ENCODE measurements around the gene SNN.

Gene SNN

GRCh38 chr16:11719762-11720161, 51.5 kb downstream of the SNN start:
- no CpG with 5 or more reads among the region's 4 CpGs for WGBS (ENCODE audit: insufficient coverage, insufficient read length)
- no peak for DNase-seq (ENCODE audit: low read depth, low spot score)
- Histone ChIP-seq H3K4me1 (ENCODE audit: control insufficient read depth, insufficient read depth, low read length) (no peaks in the 10 kb centered on the region), H3K9me3 (ENCODE audit: control insufficient read depth, insufficient read depth, low read length) (no peaks in the 10 kb centered on the region), H3K36me3 (ENCODE audit: control insufficient read depth, insufficient read depth, low read length) (peaks cover 3% of the 10 kb centered on the region; the same call in 1 of the 2 replicates), H3K27me3 (ENCODE audit: control insufficient read depth, insufficient read depth, low read length) (no peaks in the 10 kb centered on the region), H3K27ac (ENCODE audit: low read length) (no peak overlapping the region), H3K4me3 (ENCODE audit: low read length) (no peak overlapping the region)

- Histone ChIP-seq H3K9me3 (ENCODE audit: control insufficient read depth, insufficient read depth, low read length) (no peaks in the 10 kb centered on the region), H3K4me3 (ENCODE audit: low read length) (no peak overlapping the region), H3K27ac (ENCODE audit: low read length) (no peak overlapping the region), H3K36me3 (ENCODE audit: control insufficient read depth, insufficient read depth, low read length) (peaks cover 3% of the 10 kb centered on the region; the same call in 1 of the 2 replicates), H3K4me1 (ENCODE audit: control insufficient read depth, insufficient read depth, low read length) (no peaks in the 10 kb centered on the region), H3K27me3 (ENCODE audit: control insufficient read depth, insufficient read depth, low read length) (no peaks in the 10 kb centered on the region)
- WGBS (ENCODE audit: insufficient coverage, insufficient read length), result no CpG with 5 or more reads among the region's 4 CpGs
- no peak for DNase-seq (ENCODE audit: low read depth, low spot score)
Measured at GRCh38 chr16:11721781-11722467, 53.7 kb downstream of the SNN start.

DNA sequence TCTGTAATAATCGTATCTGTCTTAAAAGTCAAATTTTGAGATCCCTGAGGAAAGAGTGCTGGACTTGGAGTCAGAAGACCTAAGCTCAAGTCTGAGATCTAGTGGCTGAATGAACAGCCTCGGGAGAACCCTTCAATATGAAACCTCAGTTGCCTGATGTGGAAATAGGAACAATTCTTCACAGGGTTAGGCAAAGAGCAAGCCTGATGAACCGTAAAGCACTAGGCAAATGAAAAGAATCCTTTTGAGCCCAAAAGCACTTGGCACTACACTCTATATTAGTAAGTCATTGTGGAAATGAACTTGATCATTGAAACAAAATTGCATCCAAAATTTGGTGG, 54.2 kb downstream of the SNN start:
- no peak for DNase-seq (ENCODE audit: low read depth, low spot score)
- Histone ChIP-seq H3K27ac (ENCODE audit: low read length) (no peak overlapping the region), H3K27me3 (ENCODE audit: control insufficient read depth, insufficient read depth, low read length) (no peaks in the 10 kb centered on the region), H3K36me3 (ENCODE audit: control insufficient read depth, insufficient read depth, low read length) (peaks cover 3% of the 10 kb centered on the region; the same call in 1 of the 2 replicates), H3K4me3 (ENCODE audit: low read length) (no peak overlapping the region), H3K4me1 (ENCODE audit: control insufficient read depth, insufficient read depth, low read length) (no peaks in the 10 kb centered on the region), H3K9me3 (ENCODE audit: control insufficient read depth, insufficient read depth, low read length) (no peaks in the 10 kb centered on the region)
- no CpG with 5 or more reads among the region's 3 CpGs for WGBS (ENCODE audit: insufficient coverage, insufficient read length)

DNA sequence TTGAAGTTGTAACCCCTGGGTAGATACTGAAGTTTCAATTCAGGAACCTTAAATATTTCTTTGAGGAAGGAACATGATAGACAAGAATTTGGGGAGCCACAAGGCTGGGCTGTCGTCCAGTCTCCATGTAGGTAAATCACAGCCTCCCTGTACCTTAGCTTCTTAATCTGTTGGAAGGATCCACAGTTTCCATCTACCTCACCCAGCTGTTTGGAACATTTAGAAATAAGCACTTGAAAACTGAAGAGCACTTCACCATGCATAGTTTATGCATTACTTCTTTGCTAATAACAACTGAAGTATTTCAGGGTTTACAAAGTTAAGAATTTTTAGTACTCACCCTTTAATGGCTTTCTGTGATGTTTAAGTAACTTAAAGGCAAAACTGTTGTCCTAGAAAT, 57.2 kb downstream of the SNN start:
- Histone ChIP-seq H3K36me3 (ENCODE audit: control insufficient read depth, insufficient read depth, low read length) (no peaks in the 10 kb centered on the region; the same call in 1 of the 2 replicates), H3K9me3 (ENCODE audit: control insufficient read depth, insufficient read depth, low read length) (no peaks in the 10 kb centered on the region), H3K27me3 (ENCODE audit: control insufficient read depth, insufficient read depth, low read length) (no peaks in the 10 kb centered on the region), H3K4me1 (ENCODE audit: control insufficient read depth, insufficient read depth, low read length) (no peaks in the 10 kb centered on the region), H3K27ac (ENCODE audit: low read length) (no peak overlapping the region), H3K4me3 (ENCODE audit: low read length) (no peak overlapping the region)
- DNase-seq (ENCODE audit: low read depth, low spot score), result no peak
- no CpG with 5 or more reads among the region's 1 CpG for WGBS (ENCODE audit: insufficient coverage, insufficient read length)

DNA sequence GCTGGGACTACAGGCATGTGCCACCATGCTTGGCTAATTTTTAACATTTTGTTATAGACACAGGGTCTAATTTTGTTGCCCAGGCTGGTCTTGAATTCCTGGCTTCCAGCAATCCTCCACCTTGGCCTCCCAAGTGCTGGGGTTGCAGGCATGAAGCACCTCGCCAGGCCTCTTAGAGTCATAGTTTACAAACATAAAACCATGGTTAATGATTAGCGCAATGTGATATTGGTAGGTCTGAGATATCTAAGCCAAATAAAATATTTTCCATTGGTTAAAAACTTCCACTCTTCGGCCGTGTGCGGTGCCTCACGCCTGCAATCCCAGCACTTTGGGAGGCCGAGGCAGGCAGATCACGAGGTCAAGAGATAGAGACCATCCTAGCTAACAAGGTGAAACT, 57.8 kb downstream of the SNN start:
- WGBS (ENCODE audit: insufficient coverage, insufficient read length), result no CpG with 5 or more reads among the region's 8 CpGs
- Histone ChIP-seq H3K4me3 (ENCODE audit: low read length) (no peak overlapping the region), H3K27ac (ENCODE audit: low read length) (no peak overlapping the region), H3K4me1 (ENCODE audit: control insufficient read depth, insufficient read depth, low read length) (no peaks in the 10 kb centered on the region), H3K36me3 (ENCODE audit: control insufficient read depth, insufficient read depth, low read length) (no peaks in the 10 kb centered on the region), H3K9me3 (ENCODE audit: control insufficient read depth, insufficient read depth, low read length) (no peaks in the 10 kb centered on the region), H3K27me3 (ENCODE audit: control insufficient read depth, insufficient read depth, low read length) (no peaks in the 10 kb centered on the region)
- DNase-seq (ENCODE audit: low read depth, low spot score), result no peak

- Histone ChIP-seq H3K27ac (ENCODE audit: low read length) (no peak overlapping the region), H3K27me3 (ENCODE audit: control insufficient read depth, insufficient read depth, low read length) (no peaks in the 10 kb centered on the region), H3K36me3 (ENCODE audit: control insufficient read depth, insufficient read depth, low read length) (no peaks in the 10 kb centered on the region), H3K4me3 (ENCODE audit: low read length) (no peak overlapping the region), H3K4me1 (ENCODE audit: control insufficient read depth, insufficient read depth, low read length) (no peaks in the 10 kb centered on the region), H3K9me3 (ENCODE audit: control insufficient read depth, insufficient read depth, low read length) (no peaks in the 10 kb centered on the region)
- no peak for DNase-seq (ENCODE audit: low read depth, low spot score)
- no CpG with 5 or more reads among the region's 4 CpGs for WGBS (ENCODE audit: insufficient coverage, insufficient read length)
Measured at GRCh38 chr16:11727796-11728543, 59.7 kb downstream of the SNN start.
